Erythroblast (primary cell): Measurements from ENCODE around the gene PLEKHG1.

Experiments
- DNase-seq, 2 experiments: peaks; one replicate each; lab custom pipeline; 2025; lab: John Stamatoyannopoulos, UW
- GATA1 ChIP-seq: IDR thresholded peaks from 2 replicates; pipeline ENCODE4 v1.6.1; 2011; ENCODE audit warnings: low read depth, mild to moderate bottlenecking, control low read depth, low read length, moderate library complexity
- POLR2A ChIP-seq: IDR thresholded peaks from 2 replicates; pipeline ENCODE4 v1.6.1; 2011; ENCODE audit warnings: mild to moderate bottlenecking, low read length

PLEKHG1 gene

DNA sequence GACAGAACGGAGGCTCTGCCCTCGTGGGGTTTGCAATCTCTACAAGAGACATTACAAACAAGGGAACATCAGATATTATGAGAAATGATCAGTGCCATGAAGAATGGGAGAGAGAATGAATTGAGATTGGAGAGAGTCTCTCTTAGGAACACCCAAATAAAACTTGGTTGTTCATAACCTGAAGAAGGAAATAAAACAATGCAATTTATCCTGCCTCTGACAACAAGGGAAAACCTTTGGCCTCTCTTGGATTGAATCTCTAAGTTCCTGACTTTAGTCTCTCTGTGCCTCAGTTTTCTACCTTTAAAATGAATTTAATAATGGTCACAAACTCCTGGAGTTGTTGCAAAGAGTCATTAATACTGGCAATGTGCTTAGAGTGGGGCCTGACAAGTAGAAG lies 21.1 kb downstream of the PLEKHG1 start:
- no peak for DNase-seq
- TF ChIP-seq GATA1 (no peak), POLR2A (no peak)

DNA sequence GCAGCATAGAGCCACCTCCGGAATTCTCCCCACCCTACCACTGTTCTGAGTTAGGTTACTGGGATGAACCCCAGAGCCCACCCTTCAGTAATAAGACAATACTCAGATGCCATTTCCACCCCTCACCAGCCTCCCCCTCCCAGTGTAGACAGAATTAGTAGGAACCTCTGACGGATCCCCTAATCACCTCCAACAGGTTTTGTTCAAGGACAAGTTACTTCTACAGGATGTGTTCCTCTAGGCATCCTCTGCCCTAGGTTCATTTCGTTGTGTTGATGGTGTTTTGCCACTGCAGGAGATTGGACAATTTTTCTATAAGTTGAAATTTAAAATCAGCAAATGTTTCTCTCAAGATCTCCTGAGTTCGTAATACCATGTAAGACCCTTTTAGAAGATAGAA lies 22.8 kb downstream of the PLEKHG1 start:
- no peak for TF ChIP-seq POLR2A
- no peak for DNase-seq

DNA sequence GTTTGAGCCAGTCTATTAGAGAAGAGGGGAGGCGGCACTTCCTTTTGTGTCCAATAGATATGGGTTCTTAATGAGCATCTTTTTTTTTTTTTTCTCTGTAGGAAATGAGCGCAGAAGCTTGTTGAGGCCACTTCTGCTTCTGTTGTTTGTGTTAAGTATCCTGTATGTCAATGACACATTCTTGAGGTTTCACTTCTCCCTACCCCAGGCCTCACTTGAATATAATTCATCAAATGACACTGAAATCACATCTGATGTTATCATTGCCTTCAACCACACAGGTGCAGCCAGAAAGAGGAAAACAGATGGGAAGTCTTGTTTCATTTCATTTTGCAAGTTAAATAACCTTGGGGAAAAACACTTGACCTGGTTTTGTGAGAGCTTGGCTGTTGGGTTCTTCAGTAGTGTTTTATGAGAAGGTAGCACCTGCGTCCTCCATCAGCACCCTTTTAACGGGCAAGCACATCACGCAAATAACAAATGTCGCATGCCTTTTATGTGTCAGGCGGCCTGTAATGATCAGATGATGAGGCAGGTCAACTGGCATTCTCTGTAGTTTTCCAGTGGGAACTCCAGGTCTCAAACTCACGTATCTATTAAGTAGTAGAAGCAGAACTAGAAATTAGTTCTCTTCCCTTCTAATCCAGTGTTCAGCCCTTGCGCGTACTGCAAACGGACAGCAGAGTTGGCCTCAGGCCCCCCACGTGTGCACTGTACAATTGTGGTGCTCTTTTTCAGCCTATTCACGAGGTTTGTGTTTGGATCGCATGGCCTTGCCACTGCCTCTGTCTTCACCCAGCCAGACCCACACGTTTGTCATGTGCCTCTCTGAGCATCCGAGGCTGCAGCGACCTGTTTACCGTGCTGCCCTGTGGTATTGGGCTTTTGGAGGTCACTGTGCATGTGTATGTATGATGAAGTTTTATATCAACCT lies 23.5 kb downstream of the PLEKHG1 start:
- TF ChIP-seq POLR2A (no peak), GATA1 (no peak)

DNA sequence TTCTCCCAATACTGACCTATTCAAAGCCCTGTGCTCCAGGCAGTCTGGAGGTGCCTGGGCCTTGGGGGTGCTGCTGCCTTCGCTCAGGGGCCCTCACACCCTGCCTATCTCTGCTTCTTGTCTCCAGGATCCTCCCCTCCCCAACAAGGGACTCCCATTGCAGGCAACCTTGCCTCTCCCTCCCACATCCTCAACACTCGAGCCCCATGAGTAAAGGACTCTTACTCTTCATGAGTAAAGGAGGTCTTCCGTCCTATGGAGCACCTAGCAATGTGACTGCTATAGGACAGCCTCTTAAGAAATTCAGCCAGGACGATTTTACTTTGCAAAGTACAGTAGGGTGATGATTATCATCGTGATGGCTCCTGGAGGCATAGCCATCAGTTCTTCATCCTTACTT lies 24.5 kb downstream of the PLEKHG1 start:
- TF ChIP-seq GATA1 = no peak
- no peak for TF ChIP-seq POLR2A
- DNase-seq = no peak

More for the DNA sequence above, 23.5 kb downstream of the PLEKHG1 start:
- DNase-seq = no peak

DNA sequence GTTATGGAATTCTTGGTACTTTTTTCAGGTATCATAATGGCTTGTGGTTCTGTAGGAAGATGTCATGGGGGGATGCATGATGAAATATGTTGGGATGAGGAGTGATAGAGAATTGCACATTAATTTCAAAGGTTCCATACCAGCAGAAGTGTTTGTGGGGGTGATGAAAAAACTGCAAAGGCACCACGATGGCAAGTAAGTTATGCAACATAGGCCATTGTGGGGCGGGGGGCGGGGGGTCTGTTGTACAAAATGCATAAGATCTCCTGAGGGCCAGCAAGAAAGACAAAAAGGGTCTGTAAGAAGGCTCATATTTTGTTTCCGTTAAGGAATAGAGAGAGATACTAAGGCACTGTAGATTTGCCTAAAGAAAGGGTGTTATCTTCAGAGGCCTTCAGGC lies 26.2 kb downstream of the PLEKHG1 start:
- DNase-seq = no peak
- TF ChIP-seq GATA1 (no peak), POLR2A (no peak)

DNA sequence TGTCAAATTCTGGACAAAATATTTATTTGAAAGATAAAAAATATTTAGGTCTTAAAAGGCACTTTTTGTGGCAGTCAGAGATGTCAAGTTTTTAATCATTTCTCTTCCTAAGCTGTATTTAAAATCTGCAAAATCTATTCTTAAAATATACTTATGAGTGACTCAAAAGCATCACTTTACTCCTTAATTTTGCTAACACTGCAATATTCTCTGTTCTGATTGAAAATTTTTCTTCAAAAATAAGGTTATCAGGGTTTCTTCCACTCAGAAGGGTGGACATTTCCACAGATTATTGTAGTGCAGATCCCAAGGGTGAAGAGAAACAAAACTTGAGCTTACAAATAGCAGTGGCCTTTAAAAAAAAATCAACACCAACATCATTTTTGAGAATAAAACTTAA lies 27.5 kb downstream of the PLEKHG1 start:
- DNase-seq = no peak
- TF ChIP-seq GATA1 (no peak), POLR2A (no peak)

DNA sequence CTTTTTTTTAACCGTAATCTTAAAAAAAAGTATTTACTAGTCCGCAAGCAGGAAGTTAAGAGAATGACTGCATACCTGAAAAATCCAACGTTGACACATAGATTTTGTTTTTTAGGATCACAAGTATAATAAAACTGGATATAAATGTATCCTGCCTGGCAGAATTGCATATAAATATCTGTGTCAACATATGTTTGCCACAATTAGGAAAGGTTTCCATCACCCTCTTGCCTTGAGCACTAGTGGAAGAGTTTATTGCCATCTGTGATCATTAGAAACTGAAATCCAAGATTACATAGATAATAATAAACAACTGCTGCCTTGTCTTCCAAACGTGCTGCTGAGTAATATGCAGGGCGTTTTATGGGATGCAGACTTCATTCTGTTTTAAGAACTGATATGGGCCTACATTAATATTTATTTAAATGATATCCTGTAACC lies 27.9 kb downstream of the PLEKHG1 start:
- TF ChIP-seq POLR2A (no peak), GATA1 (no peak)

DNA sequence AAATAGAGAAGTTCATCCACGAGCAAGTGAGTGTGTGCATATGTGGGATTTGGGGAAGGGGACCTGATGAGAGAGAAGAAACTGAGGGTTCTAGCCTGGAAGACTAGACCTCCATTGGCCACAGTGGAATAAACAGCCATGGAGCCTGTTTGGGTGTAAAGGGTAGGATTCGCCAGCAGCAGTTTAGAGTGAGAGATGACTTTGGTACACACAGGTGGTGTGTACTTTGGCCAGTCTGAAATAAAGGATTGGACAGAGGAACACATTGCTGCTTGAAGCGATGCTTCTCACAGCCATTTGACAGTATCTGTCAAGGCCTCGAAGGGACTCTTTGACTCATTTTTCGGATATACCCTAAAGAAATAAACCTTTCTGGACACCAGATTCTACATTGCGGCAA lies 29.2 kb downstream of the PLEKHG1 start:
- no peak for DNase-seq

More for the DNA sequence above, 27.9 kb downstream of the PLEKHG1 start:
- DNase-seq = no peak

DNA sequence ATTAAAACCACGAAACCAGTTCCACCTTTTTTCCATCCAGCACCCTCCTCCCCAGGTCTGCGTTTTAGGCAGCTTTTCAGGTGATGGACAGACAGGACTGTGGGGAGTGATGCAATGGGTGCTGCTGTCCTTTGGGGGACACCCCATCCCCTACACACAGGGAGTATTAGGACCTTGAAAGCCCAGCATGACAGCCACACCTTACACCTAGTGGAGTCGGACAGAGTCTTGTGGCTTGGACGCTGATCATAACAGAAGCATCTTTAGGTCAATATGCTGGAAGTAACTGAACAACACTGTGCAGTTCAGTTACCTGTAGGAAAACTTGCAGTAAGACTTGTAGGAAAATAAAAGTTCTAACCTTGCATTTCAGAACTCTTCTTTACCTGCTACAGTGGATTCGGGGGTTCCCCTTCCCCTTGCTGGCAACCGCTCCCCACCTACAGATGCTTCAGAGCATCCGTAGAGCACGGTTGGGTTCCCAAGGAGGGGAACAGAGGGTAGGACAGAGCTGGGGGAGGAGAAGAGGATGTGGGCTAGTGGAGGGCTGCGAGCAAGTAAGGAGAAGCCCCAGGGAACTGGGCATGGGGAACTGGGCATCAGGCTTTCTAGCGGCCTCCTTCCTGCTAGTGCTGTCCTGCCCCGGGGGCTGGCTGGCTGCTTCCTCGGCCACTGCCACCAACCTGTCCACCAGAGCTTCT lies 31.7 kb downstream of the PLEKHG1 start:
- TF ChIP-seq GATA1 (no peak), POLR2A (no peak)
- no peak for DNase-seq

More for the DNA sequence above, 29.2 kb downstream of the PLEKHG1 start:
- no peak for TF ChIP-seq POLR2A
- TF ChIP-seq GATA1 = no peak

DNA sequence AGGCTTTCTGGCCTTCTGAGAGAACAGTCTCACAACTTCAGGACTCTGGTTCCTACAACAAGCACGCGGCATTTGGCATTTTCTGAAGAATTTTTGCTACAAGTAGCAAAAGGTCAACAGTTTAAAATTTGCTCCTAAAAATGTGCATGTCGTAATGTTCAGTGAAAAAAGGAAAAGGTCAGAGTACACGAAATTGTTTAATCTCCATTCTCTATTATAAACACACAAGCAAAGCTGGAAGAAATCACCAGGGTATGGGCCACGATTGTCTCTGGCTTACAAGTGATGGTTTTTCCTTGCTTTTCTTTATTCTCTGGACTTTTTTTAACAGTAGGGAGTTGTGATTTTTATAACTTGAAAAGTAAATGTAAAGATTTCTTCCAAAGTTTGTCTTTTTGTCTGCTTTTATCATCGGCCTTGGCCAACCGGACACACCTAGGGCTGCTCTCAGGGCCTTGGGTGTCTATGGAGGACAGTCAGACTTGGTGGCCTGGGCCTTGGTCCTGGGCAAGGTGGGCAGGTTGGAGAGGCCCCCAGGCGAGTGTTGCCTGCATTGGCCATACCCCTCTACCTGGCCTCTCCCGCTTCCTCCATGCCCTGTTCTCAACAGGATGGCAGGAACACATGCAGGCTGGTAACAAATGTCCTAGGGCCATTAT lies 32.4 kb downstream of the PLEKHG1 start:
- TF ChIP-seq GATA1 = no peak
- no peak for TF ChIP-seq POLR2A
- DNase-seq = no peak

DNA sequence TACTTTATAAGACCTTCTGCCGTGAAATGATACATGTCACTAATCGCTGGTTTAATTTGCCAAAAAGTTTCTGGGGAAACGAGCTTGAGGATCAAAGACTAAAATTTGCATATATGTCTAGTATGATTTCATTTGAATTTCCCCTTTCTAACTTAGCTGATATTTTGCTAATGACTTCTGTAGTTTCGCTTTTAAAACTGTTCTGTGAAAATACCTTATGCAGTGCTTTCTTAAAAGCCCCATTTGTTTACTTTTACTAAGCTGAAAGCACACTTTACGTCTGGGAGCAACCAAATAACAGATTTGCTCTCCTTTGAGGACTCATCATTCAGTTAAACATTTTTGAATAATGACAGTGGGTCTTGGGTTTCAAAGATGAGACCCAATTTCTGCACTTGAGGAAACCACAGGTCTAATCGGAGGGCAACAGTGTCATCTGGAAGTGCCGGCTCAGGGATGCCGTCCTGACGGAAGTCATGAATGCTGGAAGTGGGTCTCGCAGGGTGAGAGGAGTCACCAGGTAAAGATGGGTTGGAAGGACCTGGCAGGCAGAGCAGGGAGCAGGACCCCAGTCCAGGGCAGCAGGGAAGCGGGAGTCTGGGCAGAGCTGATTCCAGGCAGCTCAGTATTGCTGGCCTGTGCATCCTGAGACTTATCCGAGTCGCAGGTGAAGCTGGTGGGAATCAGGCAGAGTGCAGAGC lies 33.2 kb downstream of the PLEKHG1 start:
- DNase-seq = no peak
- no peak for TF ChIP-seq POLR2A
- no peak for TF ChIP-seq GATA1

DNA sequence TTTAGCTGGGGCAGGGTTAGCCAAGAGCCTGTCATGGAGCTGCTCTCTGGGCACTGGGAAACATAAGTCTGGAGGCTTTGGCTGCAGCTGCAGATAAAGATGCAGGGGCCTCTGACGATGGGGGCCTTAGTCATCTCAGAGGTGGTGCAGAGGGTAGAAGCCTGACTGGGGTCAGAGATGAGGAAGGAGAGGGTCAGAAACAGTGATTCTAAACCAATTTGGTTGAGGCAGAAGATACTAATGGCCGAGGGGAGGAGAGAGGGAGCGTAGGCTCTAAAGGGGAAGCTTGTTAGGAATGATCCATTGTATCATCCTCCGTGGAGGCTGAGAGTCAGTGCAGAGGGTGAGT lies 33.8 kb downstream of the PLEKHG1 start:
- peak; percentile 26 to 29 for DNase-seq
- TF ChIP-seq POLR2A = no peak
- no peak for TF ChIP-seq GATA1

DNA sequence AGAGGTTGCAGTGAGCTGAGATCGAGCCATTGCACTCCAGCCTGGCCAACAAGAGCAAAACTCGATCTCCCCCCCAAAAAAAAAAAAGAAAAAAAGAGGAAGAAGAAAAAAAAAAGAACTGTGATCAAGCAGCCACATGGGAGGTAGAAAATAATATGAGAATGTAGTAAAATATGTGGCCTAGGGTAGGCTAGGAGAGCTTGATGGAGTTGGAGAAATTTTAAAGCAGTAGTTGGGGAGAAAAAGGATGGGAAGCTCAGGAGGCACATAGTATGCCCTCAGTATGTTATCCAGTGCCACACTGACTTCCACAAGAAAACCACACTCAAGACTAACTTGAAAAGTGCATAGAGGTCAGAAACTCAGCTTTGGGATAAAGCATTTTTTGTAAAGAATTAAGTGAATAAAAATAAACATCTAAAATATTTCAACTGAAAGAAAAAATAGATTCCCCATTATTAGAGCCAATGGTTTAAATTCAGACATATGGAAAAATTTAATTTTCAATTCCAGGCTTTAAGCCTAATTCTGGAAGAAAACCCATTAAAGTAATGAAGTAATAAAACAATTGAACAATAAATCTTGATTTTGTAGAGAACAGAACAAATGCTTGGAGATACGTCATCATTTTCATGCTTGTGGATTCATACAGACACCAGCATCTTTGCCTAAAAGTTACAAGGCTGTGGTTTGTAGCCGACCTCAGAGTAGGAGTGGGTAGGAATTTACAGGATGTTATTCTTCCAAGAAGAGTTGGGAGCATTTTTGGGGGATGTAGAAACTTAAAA lies 34.7 kb downstream of the PLEKHG1 start:
- TF ChIP-seq POLR2A (no peak), GATA1 (no peak)
- no peak for DNase-seq
